Lower leg skin (tissue), 3 donors: ENCODE data around the gene COL21A1.

Source experiments
- POLR2A ChIP-seq, 2 donors: fragments of 450-650 bp; IDR thresholded peaks; one replicate each; pipeline ENCODE4 v1.6.1; 2016 to 2017; ENCODE audit warnings: antibody characterized with exemption in 2 of 2, mild to moderate bottlenecking in 1 of 2, moderate library complexity in 1 of 2
- TF ChIP-seq, protein P1 (sequence below), 3 donors: fragments of 450-650 bp; IDR thresholded peaks; one replicate each; pipeline ENCODE4 v1.5.1; 2016; ENCODE audit warnings: antibody characterized with exemption in 3 of 3, mild to moderate bottlenecking in 3 of 3, moderate library complexity in 2 of 3

DNA sequence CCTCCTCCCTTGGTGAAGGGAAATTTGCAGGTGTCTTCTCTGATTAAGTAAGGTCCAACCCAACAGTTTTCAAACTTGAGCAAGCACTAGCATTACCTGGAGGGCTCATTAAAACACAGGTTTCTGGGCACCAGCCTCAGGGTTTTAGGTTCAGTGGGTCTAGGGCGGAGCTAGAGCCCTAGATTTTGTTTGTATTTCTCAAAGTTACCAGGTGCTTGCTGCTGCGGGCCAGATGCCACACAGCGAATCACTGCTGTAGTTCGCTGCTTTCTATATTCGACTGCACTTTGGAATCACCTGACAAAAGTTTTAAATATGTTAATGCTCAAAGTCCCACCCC, 869 bp downstream of the COL21A1 start:
- TF ChIP-seq, protein P1, sequence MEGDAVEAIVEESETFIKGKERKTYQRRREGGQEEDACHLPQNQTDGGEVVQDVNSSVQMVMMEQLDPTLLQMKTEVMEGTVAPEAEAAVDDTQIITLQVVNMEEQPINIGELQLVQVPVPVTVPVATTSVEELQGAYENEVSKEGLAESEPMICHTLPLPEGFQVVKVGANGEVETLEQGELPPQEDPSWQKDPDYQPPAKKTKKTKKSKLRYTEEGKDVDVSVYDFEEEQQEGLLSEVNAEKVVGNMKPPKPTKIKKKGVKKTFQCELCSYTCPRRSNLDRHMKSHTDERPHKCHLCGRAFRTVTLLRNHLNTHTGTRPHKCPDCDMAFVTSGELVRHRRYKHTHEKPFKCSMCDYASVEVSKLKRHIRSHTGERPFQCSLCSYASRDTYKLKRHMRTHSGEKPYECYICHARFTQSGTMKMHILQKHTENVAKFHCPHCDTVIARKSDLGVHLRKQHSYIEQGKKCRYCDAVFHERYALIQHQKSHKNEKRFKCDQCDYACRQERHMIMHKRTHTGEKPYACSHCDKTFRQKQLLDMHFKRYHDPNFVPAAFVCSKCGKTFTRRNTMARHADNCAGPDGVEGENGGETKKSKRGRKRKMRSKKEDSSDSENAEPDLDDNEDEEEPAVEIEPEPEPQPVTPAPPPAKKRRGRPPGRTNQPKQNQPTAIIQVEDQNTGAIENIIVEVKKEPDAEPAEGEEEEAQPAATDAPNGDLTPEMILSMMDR (IDR thresholded peaks at IDR 0.05), result no peak
- no peak for TF ChIP-seq POLR2A (IDR thresholded peaks at IDR 0.05)
